DMS53 treated with DMSO at 0.1 percent for 48 hours (cell line): ENCODE results near the gene SEC61A1.

Source experiments
- DNase-seq: peaks from one replicate; lab custom pipeline; 2025; ENCODE audit not compliant: unreplicated experiment; lab: John Stamatoyannopoulos, UW

SEC61A1 gene

DNA sequence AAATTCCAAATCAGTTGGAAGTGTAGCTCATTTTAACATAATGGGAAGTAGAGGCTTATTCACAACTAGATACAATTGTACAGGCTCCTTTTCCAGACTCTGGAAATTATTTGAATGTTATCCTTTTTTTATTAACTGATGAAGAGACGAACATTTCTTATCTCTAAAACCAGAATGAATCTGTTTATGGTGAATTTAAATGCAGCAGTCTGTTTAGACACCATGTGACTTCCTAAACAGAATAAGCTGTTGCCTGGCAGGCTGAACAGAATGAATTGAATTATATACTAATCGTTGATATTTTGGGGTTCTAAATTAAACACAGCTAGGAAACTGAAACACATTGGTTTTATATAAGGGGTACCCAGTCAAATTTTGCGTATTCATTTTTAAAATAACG is 4.0 kb downstream of the SEC61A1 start:
- DNase-seq = no peak

DNA sequence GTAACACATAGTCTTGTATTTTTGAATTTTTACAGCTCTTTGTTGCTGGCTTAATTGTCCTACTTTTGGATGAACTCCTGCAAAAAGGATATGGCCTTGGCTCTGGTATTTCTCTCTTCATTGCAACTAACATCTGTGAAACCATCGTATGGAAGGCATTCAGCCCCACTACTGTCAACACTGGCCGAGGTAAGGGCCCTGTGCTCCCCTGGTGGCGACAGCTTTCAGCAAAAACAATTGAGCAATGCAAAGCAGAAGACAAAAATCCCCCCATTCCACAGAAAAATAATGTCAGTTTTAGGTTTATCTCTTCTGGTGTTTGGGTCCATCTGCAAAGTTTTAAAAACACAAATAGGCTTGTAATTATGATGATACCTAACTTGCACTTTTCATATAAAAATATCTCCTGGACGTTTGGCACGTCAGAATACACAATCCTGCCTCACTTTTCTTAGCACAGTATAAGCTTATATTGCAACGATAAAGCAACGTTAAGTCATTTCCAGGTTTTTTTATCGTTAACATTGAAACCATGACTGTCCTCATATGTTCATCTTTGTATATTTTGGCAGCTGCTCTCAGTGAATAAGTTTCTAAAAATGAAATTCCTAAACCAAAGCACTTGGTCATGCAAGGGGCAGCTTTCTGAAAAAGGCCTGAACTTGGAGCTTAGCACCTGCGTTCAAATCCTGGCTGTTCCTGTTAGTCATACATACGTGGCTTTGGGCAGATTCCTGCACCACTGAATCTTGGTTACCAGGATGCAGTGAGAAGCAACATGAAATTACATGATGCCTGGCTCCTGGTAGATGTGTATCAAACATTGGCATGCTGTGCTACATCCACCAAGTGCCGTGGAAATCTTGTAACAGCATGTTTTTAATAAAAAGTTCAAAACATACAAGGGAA is 8.5 kb downstream of the SEC61A1 start:
- no peak for DNase-seq

DNA sequence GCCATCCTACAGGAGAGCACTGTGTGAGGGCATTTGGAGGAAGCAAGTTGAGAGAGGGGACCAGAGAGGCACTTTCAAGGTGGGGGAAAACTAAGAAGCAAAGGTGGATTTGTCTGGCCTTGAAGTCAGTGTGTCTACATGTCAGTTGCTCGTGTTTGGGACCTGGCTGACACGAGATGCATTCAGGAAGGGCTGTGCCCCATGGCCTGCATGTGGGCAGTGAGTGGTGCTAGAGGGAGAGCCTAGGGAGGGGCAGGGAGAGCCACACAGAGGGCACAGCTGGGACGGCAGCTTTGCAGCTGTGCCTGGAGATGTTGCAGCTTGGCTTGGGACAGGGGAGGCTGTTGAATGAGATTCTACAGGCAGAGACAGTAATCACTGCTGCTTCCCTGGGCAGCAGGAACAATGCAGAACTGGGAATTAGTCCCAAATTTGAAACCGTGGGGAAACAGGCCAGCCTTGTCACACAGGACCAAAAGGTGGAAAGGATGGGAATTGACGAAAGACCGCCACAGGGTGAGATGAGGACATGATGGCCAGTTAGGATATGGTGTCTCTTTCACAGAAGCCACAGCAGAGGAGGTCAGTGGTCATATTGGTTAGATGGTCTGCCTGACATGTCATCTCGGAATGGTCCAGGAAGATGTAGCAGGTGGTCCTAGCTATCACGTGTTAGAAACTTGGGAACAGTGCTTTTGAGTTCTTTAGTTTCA is 10.0 kb downstream of the SEC61A1 start:
- no peak for DNase-seq

DNA sequence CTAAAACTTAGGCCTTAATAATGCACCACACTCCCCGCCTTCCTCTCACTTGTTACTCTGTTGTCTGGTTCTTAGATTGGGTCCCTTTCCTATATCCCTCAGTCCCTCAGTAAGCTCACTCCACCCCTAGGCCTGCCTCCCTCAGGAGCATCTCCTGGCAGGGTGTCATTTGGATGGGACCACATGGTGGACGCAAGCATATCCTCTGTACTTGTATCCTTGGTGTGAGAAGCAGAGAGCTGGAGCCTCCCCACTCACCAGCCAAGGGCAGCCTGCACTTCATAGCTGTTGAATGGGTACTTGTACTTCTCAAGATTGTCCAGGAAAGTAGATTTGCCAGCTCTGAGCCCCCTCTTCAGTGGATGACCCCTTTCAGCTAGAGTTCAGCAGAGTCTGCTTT is 11.6 kb downstream of the SEC61A1 start:
- DNase-seq = no peak

DNA sequence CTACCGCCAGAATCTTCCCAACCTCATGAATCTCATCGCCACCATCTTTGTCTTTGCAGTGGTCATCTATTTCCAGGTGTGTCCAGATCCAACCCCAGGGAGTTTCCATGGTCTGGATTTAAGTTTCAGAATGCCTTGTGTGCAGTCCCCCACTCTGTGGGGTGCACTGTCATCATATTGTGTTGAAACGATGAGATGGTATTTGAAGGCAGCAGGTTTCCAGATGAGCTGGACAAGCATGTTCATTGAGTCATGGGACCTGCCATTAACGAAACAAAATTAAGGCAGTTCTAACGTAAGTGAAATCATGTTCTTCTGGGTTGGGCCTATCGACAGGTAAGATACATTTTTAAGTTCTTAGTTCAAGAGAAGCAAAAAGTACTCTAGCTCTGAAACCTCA is 12.7 kb downstream of the SEC61A1 start:
- DNase-seq = no peak

DNA sequence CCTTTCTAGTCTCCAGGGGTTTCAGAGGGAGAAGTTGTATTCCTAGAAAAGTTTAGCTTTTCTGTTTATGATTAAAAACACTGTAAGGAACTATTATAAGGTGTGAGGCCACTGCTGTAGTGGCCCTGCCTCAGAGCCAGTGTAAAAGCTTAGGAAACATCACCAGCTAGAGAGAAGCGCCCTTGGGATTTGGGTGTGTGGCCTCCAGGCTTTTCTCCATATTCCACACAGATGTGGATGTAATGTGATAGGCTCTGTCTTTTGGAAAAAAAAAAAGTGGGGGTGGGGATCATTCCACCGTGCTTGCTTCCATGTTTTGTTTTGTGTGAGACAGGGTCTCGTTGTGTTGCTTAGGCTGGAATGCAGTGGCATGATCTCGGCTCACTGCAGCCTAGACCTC is 13.9 kb downstream of the SEC61A1 start:
- no peak for DNase-seq

DNA sequence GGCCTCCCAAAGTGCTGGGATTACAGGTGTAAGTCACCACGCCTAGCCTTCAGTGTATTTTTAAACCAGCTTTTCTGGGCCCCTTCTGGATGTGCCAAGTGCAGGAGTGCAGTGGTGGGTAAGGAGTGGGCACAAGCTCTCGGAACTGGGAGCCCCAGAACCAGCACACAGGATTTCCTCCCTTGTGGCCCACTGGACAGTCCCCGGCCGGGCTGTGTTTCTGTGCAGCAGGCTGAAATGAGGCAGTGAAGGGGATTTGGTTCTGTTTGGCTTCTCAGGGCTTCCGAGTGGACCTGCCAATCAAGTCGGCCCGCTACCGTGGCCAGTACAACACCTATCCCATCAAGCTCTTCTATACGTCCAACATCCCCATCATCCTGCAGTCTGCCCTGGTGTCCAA is 14.4 kb downstream of the SEC61A1 start:
- no peak for DNase-seq

DNA sequence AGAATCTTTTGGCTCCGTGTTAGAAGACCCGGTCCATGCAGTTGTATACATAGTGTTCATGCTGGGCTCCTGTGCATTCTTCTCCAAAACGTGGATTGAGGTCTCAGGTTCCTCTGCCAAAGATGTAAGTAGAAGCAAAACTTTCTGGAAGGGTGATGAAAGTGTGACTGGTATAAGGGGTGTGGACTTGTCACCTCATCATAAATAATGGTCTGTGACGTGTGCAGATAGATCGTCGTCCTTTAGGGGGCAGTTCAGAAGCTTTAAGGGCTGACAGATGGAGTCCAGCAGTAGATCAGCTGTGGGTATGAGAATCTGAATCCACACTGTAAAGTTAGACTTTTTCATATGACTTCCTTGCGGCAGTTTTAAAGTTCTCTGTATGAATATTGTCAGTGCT is 15.3 kb downstream of the SEC61A1 start:
- no peak for DNase-seq

DNA sequence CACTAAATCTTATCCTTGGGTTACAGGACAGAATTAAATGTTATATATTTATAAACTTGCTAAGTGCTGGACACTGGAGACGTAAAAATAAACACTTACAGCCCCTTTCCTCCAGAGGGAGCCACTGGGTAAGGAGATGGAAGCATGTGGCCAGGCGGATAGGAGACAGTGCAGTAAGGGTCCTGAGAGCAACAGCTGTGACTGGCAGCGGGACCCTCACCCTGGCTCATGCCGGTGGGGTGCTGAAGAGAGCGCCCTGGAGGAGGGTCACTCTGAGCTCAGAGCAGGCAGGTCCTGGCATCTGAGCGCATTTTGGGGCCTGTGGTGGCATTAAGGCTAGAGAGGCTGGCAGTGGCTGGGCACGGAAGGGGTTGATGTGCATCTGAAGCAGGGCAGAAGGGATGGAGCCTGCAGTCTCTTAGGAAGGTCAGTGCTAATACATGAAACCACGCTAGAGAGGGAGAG is 16.0 kb downstream of the SEC61A1 start:
- DNase-seq = peak; percentile 1

DNA sequence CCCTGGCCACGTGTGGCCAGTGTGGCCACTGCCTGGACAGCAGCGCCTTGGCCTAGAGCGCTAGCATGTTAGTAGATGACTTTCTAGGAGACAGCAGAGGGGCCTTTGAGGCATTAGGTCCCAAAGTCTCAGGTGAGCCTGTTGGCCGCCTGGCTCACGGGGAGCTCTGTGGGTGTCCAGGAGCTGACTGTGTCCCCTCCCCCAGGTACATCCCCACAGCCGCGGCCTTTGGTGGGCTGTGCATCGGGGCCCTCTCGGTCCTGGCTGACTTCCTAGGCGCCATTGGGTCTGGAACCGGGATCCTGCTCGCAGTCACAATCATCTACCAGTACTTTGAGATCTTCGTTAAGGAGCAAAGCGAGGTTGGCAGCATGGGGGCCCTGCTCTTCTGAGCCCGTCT is 17.0 kb downstream of the SEC61A1 start:
- no peak for DNase-seq

DNA sequence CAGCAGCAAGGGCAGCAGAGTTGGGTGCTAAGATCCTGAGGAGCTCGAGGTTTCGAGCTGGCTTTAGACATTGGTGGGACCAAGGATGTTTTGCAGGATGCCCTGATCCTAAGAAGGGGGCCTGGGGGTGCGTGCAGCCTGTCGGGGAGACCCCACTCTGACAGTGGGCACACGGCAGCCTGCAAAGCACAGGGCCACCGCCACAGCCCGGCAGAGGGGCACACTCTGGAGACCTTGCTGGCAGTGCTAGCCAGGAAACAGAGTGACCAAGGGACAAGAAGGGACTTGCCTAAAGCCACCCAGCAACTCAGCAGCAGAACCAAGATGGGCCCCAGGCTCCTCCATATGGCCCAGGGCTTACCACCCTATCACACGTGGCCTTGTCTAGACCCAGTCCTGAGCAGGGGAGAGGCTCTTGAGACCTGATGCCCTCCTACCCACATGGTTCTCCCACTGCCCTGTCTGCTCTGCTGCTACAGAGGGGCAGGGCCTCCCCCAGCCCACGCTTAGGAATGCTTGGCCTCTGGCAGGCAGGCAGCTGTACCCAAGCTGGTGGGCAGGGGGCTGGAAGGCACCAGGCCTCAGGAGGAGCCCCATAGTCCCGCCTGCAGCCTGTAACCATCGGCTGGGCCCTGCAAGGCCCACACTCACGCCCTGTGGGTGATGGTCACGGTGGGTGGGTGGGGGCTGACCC is 18.8 kb downstream of the SEC61A1 start:
- DNase-seq = no peak

DNA sequence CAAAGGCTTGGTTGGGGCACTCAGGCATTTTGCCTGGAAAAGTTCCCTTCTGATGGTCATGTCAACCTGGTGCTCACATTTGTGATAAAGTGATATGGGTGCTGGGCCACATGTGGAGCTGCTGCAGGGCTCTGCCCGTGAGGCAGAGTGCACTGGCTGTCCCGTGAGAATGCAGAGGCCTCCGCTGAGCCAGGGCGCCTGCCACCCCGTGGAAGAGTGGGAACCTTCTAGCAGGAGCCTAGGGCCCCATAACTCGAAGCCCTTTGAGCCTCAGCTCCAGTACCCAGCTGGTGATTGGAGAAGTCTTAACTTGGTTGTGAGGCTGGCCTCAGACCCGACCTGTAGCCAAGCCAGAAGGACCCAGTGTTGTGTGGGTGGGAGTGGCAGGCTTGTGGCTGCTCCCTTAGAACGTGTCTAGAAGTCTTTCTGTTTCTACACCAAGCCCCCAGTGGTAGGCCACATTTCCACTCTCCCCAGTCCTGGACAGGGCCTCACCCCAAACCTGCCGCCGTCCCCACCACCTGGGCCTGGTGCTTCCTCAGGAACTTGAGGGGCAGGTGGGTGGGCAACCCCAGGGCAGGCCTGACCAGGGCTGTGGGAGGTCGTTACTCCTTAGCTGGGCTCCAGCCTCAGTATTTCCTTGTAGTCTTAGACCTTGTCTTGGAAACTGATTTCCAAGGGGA is 19.7 kb downstream of the SEC61A1 start:
- no peak for DNase-seq

DNA sequence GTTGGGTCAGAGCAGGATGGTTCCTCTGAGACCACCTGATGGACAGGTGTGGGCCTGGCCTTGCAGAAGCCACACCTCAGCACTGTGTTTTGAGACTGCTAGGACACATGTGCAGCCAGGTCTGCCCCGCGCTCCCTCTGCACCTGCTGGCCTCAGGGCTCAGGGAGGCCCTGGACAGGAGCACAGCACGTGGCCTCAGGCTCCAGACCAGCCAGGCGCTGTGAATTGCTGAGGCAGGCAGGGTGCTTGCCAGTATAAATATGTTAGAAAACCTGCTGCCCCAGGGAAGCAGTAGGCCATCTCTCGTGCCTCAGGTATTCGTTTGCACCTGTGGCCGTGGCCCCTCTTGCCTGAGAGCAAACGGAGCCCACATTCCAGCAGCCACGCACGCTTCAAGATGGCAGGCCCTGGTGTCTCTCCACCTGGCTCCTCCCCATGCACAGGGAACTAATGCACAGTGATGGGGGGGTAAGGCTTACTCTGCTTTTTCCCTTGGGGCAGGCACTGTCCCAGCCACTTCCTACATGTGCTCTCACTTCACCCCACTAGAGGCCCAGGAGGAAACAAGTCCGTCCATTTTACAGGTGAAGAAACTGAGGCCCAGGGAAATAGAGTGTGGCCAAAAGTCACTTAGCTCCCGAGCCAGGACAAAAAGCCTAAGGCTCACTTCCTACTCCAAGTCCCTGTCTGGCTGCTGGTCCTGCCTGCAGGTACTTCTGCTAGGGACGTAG is 20.4 kb downstream of the SEC61A1 start:
- DNase-seq = no peak

DNA sequence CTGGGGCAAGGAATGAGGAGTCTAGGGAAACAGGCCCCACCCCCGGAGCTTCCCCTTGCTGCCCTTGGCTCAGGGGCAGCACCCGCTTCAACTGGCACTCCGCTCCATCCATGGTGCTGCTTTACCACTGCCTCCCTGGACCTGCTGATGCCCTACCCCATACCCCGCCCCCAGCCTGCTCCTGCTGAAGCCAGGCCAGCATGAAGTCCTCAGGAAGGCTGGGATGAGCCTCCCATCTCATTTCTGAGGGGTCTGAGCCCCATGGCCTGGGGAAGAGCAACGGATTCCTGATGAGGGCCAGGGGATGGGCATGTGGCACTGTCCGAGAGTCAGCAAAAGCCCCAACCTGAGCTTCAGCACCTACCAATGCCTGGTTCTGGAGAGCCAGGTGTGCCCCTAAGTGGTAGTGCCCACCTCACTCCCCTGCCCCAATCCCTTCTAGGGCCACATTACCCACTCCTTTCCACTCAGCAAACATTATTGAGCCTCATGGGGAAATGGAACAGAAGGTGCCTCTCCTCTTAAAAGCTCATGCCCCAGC is 21.0 kb downstream of the SEC61A1 start:
- no peak for DNase-seq

DNA sequence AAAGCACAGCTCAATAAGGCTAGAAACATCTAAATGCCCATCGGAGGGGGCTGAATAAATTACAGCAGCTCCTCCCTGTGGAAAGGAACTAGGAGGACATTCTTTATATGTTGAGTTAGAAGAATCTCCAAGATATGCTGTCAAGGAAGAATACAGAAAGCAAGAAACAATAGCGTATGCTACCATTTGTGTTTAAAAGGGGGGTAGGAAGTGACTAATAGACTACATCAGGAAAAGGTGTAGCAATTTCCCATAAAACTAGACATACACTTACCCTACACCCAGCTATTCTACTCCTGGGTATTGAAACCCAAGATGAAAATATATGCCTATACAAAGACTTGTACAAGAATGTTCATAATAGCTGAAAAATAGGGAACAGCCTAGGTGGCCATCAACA is 21.6 kb downstream of the SEC61A1 start:
- DNase-seq = no peak

DNA sequence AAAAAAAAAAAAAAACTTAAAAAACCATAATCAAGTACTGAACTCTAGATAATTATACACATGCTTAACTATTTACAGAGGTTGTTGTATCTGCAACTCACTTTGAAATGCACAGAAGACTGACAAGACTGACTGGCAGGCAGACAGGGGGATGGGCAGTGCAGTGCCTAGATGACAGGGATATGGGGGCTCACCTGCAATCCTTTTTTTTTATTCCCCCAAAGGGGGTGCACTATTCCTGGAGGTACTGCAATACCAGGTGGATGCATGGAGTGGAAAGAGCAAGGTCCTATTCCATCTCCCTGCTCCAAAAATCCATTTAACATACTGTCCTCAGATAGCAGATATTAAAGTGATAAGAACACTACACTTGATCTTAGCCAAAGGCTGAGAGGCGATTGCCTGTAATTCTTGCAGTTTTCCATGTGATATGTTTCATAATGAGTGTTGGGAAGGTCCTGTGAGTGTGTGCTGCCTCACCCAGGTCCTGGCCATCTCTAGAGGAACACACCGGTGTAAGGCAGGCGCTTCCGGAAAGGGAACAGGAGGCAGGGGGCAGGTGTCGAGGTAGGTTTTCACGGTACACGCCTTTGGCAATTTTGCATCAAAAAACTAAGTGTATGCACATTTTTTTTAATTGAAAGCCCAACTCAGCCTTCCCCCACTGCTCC is 22.7 kb downstream of the SEC61A1 start:
- DNase-seq = peak; percentile 33

DNA sequence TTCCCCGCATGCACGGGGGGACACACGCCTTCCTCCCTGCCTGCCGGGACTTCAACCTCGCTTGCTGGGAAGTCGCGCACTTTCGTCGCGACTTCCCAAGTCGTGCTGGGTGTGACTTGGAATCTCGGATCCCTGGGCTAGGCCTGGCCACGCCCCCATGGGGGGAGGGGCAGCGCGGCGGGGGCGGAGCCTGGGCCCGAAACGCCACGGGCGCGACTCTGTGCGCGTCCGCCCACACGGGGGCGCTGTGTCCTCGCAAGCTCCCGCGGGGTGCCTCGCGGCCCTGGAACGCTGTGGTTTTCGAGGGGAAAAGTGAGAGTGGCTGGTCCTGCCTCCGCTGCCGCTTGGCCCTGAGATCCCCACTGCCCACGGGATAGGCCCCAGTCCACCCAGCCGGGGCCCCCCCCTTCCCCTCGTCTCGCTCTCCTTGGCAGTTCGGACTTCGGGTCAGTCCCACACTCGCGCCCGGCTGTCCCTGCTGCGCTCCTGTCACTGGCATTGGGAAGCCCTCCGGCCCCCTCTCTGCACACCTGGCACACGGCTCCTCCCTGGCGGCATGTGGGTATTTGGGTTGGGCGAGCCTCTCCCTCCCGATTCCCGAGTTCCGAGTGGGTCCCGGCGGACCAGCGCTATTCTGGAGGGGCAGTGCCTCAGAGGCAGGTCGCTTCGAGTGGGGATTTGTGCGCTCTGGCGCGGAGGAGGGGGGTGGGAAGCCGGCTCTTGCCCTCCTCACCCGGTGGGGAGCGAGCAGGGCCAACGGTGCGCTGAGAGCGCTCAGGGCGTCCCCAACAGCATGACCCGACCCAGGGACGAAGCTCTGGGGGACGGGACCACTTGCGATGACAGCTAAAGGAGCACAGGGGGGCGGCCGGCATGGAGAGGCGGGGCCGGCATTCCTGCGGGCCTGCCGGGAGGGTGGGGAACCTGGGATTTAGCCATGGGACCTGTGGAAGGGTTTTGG is 23.6 kb downstream of the SEC61A1 start:
- peak; percentile 33 for DNase-seq

DNA sequence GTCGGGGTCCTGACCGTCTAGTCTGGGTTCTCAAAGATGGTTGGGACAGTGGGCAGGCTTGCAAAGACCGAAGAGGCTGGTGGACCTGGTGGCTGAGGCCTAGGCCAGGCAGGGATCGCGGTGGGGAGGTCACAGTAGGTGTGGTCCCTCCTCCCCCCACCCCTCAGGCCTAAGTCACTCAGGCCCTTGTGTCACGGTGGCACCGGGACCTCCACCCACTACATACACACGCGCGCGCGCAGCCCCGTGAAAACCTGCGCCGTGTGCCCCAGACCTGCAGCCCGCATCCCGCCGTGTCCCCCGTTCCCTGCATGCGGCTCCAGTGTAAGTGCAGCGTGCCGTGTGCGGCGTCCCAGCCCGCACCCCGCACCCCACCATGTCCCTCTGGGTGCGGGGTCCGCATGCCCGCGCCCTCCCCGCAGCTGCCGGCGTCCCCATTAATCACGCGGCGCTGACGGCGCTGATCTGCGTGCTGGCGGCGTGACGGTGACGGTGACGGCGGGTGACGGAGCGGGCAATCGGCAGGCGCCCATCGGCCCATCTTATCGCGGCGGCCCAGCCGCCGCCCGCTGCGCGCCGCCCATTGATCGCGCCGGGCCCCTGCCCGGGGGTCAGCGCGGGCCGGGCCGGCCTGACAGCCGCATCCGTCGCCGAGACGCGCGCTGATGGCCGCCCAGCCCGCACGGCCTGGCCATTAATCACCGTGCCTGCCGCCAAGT is 24.4 kb downstream of the SEC61A1 start:
- no peak for DNase-seq
